Measurements from ENCODE around the gene ANTXR2.

Gene ANTXR2

GRCh38 chr4:80065601-80066000 is 7.4 kb downstream of the ANTXR2 start:
- DNase-seq, result no peak

- no peak for DNase-seq
These were observed 10.5 kb downstream of the ANTXR2 start for GRCh38 chr4:80062527-80062926.

- DNase-seq, result no peak
These were observed 12.2 kb downstream of the ANTXR2 start for GRCh38 chr4:80060804-80061203.

GRCh38 chr4:80058740-80059139 is 14.3 kb downstream of the ANTXR2 start:
- no peak for DNase-seq

- no peak for DNase-seq
These were observed 18.7 kb downstream of the ANTXR2 start for GRCh38 chr4:80054375-80054774.

GRCh38 chr4:80053140-80053910 is 19.7 kb downstream of the ANTXR2 start:
- no peak for DNase-seq

GRCh38 chr4:80049813-80050534 is 23.1 kb downstream of the ANTXR2 start:
- no peak for DNase-seq

- no peak for DNase-seq
These were observed 23.6 kb downstream of the ANTXR2 start for GRCh38 chr4:80049402-80049801.

- DNase-seq, result no peak
These were observed 27.2 kb downstream of the ANTXR2 start for GRCh38 chr4:80045786-80046185.

- no peak for DNase-seq
These were observed 29.5 kb downstream of the ANTXR2 start for GRCh38 chr4:80043541-80043940.

GRCh38 chr4:80042821-80043220 is 30.2 kb downstream of the ANTXR2 start:
- no peak for DNase-seq

- no peak for DNase-seq
These were observed 35.2 kb downstream of the ANTXR2 start for GRCh38 chr4:80037864-80038263.

GRCh38 chr4:80036949-80037685 is 35.9 kb downstream of the ANTXR2 start:
- no peak for DNase-seq

GRCh38 chr4:80036306-80036705 is 36.7 kb downstream of the ANTXR2 start:
- DNase-seq, result no peak

- no peak for DNase-seq
These were observed 37.7 kb downstream of the ANTXR2 start for GRCh38 chr4:80035336-80035735.

- DNase-seq, result no peak
These were observed 39.4 kb downstream of the ANTXR2 start for GRCh38 chr4:80033581-80033980.

- DNase-seq, result no peak
These were observed 43.7 kb downstream of the ANTXR2 start for GRCh38 chr4:80029364-80029763.

GRCh38 chr4:80027611-80028010 is 45.4 kb downstream of the ANTXR2 start:
- DNase-seq, result no peak

- peak; percentile 35 for DNase-seq
These were observed 46.9 kb downstream of the ANTXR2 start for GRCh38 chr4:80026100-80026499.

GRCh38 chr4:80024335-80024734 is 48.7 kb downstream of the ANTXR2 start:
- no peak for DNase-seq

- DNase-seq, result no peak
These were observed 50.7 kb downstream of the ANTXR2 start for GRCh38 chr4:80022282-80022681.

- DNase-seq, result peak; percentile 76
These were observed 55.7 kb downstream of the ANTXR2 start for GRCh38 chr4:80017125-80017854.

GRCh38 chr4:80016506-80016905 is 56.5 kb downstream of the ANTXR2 start:
- DNase-seq, result no peak

Measured in islet precursor cell (in vitro differentiated cells).